ENCODE results near the gene RNF103.
"Not testable (repeated sequence)": the region's sequence is repeated elsewhere in the genome, so short reads cannot be mapped to it uniquely, and the experiment has no call there.

RNF103 gene, protein sequence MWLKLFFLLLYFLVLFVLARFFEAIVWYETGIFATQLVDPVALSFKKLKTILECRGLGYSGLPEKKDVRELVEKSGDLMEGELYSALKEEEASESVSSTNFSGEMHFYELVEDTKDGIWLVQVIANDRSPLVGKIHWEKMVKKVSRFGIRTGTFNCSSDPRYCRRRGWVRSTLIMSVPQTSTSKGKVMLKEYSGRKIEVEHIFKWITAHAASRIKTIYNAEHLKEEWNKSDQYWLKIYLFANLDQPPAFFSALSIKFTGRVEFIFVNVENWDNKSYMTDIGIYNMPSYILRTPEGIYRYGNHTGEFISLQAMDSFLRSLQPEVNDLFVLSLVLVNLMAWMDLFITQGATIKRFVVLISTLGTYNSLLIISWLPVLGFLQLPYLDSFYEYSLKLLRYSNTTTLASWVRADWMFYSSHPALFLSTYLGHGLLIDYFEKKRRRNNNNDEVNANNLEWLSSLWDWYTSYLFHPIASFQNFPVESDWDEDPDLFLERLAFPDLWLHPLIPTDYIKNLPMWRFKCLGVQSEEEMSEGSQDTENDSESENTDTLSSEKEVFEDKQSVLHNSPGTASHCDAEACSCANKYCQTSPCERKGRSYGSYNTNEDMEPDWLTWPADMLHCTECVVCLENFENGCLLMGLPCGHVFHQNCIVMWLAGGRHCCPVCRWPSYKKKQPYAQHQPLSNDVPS

DNA sequence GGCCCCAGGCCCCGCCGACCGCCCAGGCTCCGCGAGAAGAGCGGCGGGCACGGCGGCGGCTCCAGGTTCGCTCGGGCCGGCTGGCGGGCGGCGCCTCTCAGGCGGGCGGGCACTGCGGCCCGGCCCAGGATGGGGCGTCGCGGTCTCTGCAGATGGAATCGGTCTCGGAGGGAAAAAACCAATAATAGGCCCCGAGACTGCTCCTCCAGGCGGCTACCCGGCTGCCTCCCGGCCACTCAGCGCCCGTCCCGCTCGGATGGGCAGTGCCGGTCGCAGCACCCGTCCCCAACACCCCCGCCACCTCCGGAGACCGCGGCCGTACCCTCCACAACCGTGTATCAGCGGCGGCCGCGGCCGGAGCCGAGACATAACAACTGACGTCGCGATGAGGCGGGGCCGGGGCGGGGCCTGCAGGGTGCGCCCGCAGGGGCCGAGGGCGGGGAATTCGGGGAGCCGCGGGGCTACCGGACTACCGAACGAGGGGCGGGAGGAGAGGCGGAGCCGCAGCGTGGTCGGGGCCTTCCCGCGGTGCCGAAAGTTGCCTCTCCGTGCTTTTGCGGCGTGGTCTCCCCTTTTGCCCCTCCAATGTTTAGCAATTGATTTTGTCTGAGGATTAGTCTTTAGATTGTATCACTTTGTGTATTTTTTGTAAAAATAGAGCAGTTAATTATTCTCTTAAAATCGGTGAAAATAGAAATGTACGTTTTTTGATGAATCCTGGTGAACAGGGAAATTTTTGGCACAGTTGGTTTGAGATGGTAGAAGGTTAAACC lies at the start of gene RNF103:
RNF103 (minus strand) TSS at position 372 of the 773 bp plus-strand sequence. CDS start 979 bp downstream, outside the sequence.
- DNase-seq (ENCODE audit: low read depth): peak; percentile 91

DNA sequence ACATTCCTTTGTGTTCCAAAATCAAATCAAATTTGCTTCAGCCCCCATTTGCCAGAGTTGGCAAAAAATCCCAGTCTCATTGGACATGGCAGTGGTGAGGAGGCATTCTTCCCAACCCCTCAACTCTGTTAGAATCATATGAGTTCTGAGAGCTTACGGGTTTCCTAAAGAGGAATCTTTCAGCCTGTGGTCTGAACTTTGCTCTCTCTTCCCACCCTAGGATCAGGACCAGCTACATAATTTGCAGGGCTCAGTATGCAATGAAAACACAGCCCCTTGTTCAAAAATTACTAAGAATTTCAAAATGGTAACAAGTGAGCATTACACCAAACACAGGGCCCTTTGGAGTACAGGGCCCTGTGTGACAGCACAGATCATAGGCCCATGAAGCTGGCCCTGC lies 49.3 kb upstream of the RNF103 start:
- no peak for DNase-seq (ENCODE audit: low read depth)

DNA sequence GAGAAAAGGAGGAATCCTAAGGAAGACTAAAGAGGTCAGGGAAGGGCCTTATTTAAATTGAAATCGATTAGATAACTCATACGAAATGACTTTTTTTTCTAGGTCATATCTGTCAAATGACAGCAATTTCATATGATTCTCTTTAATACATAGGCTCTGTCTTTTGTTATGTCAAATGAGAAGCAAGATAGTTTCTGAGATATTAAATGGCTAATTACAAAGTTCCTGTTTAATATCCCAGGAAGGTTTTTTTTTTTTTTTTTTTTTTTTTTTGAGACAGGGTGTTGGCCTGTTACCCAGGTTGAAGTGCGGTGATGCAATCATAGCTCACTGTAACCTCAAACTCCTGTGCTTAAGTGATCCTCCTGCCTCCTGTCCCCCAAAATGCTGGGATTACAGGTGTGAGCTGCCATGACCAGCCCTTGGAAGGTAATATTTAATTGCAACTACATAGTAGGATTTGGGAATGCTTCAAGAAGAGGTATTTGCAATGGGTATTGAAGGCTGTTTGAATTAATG lies 48.4 kb upstream of the RNF103 start:
- DNase-seq (ENCODE audit: low read depth): no peak

DNA sequence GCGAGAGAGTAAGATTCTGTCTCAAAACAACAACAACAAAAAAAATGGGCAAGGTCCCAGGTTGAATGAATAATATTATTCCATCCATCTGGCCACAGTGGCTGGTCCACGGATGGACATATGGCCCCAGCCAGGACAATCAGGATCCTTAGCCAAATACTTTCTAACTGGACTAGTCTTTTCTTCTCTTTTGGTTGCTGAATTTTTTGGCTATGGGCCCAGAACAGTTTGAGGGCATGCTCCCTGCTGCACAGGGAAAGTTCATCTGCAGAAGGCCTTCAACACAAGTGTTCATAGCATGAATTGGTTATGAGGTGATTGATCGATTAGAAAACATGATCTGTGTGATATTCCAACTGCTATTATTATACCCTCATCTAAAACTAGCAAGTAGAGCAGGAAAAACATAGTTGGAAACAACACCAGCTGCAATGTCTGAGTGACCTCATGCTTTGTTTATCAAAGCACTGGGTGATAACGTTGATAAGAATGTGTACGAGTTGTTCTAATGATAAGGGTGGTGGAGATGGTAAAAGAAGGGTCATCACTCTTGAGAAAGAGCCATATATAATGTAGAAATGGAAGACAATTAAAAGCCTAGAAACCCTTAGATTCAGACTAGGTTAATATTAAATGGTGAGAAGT lies 47.8 kb upstream of the RNF103 start:
- no peak for DNase-seq (ENCODE audit: low read depth)

DNA sequence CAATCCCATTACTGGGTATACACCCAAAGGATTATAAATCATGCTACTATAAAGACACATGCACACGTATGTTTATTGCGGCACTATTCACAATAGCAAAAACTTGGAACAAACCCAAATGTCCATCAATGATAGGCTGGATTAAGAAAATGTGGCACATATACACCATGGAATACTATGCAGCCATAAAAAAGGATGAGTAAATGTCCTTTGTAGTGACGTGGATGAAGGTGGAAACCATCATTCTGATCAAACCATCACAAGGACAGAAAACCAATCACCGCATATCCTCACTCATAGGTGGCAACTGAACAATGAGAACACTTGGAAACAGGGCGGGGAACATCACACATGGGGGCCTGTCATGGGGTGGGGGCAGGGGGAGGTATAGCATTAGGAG lies 45.7 kb upstream of the RNF103 start:
- DNase-seq (ENCODE audit: low read depth): not testable (repeated sequence)

DNA sequence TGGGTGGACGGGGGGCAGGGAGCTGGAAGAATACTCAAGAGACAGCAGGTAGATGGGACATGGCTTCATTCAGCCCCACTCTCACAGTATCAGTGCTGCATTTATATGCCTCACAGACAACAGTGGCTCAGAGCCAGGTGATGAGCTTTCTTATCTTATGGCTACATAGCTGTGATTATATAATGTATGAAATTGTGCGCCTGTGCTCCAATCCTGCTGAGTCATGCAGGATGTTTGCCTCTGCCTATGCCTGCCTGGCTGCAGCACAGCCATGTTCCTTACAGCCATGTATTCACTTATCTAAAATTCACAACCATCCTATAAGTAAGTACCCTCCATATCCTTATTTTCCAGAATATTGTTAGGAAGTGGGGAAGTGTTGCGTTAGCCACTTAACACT lies 37.7 kb upstream of the RNF103 start:
- no peak for DNase-seq (ENCODE audit: low read depth)

DNA sequence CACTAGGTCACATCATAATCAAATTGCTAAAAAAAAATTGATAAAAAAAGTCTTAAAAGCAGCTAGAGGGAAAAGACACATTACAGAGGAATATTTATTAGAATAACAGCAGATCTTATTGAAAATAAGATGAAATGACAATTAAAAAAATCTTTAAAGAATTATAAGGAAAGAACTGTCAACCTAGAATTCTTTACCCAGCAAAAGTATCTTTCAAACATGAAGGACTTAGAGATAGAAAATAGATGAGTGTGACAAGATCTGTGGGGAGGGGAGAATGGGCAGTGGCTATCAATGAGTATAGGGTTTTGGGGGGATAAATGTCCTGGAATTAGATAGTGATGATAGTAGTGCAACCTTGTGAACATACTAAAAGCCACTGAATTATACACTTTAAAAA lies 26.5 kb upstream of the RNF103 start:
- no peak for DNase-seq (ENCODE audit: low read depth)

DNA sequence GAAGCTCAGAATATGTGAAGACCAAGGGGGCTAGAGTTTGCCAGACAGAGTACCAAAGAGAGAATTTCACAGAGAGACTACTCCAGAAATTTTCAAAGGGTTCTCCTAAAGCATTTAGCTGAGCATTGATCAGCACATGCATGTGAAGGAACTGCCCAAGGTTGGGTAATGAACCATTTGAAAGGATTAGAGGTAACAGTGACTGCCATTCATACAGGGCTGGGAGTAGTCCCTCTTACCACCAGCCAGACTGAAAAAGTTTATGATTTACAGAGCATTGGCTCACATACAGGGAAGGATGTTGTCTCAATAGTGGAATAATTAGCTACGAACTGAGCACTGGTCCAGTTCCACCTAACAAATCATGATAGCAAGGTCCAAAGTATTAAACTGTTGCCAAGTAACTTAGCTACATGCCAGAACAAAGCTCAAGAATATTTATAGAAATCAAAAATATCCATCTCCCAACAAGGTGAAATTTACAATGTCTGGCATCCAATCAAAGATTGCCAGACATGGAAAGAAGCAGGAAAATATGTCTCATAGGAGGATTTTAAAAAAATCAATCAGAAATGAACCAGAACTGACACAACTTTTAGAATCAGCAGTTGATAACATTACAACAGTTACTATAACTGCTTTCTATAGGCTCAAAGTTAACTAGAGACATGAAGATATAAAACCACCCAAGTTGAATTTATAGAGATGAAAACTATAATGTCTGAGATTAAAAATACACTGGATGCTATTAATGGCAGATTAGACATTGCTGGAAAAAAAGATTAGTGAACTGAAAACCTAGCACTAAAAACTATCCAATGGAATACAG lies 25.7 kb upstream of the RNF103 start:
- no peak for DNase-seq (ENCODE audit: low read depth)

DNA sequence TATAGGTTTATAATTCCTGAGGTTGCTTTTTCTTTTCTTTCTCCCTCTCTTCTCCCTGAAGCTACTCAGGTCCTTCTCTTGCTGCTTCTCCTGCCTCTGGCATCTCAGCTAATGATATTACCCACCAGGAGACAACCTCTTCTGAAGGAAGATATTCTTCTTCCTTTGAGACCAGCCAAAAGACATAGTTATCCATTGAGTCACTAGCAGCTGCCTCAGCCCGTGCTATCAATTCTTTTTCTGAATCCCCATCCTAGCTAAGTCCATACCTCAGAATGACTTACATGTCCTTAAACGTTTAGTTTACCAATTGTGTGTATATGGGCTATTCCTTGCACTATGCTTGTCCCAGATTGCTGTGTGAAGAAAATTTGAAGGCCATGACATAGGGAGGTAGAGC lies 25.0 kb upstream of the RNF103 start:
- DNase-seq (ENCODE audit: low read depth): no peak

DNA sequence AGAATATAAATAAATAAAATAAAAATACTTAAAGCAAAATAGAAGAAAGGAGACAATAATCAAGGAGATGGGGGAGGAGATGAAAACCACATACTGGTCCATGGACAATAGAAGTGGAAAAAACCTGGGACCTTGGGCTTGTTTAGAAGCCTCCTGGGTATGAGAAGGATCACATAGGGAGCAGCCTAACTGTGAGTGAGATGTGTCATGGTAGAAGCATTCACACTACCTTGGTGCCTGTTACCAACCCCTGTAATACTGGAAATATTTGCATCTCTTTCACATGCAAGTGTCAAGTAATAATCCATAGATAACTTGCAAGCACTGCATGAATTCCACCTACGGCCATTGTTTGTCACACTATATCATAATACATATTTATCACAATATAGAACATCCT lies 23.2 kb upstream of the RNF103 start:
- DNase-seq (ENCODE audit: low read depth): no peak

DNA sequence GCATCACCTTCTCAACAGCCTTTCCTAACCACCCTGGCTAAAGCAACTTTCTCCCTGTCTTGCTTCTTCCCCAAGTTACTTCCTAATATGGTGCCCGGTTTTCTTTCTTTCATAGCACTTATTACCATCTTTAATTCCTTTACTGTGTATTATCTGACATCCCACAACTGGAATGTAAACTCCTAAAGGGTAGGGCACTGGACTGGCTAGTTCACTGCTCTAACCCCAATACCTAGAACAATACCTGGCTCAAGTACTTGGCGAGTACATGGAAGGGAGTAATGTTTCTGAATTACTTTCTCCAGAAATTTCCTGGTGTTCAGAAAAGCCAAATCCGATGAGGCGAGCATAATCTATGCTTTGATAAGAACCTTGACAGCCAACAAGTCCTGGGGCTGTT lies 22.7 kb upstream of the RNF103 start:
- no peak for DNase-seq (ENCODE audit: low read depth)

DNA sequence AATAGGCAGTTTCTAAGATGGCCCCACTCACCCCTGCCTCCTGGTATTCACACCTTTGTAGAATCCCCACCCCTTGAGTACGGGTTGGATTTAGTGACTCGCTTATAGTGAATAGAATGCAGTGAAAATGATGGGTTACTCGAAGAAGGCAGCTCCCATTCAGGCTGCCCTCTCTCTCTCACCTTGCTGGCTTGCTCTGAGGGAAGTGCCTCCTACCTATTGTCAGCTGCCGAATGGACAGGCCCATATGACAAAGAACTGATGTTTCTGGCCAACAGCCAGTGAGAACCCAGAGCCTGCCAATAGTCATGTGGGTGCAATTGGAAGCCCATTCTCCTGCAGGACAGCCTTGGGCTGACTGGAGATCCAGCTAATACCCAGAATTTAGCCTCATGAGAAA lies 22.1 kb upstream of the RNF103 start:
- no peak for DNase-seq (ENCODE audit: low read depth)

DNA sequence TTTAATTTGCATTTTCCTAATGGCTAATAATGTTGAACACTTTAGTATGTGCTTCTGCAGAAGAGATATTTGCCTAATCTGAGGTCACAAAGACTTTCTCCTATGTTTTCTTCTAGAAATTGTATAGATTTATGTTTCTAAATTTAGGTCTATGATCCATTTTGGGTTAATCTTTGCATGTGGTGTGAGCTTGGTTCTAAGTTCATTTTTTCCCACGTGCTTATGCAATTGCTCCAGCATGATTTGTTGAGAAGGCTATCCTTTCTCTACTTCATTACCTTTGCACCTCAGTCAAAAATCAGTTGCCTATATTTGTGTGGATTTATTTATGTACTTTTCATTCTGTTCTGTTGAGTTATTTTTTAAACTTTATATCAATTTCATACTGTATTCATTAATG lies 15.0 kb upstream of the RNF103 start:
- DNase-seq (ENCODE audit: low read depth): no peak

DNA sequence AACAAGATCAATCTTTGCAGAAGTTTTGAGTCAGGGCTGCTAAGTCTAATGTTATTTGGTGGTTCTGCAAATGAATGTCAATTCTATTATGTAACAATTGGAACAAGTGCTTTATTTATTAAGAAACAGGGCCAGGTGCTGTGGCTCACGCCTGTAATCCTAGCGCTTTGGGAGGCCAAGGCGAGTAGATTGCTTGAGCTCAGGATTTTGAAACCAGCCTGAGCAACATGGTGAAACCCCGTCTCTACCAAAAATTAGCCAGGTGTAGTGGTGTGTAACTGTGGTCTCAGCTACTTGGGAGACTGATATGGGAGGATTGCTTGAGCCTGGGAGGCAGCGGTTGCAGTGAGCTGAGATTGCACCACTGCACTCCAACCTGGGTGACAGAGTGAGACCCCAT lies 13.2 kb upstream of the RNF103 start:
- no peak for DNase-seq (ENCODE audit: low read depth)

DNA sequence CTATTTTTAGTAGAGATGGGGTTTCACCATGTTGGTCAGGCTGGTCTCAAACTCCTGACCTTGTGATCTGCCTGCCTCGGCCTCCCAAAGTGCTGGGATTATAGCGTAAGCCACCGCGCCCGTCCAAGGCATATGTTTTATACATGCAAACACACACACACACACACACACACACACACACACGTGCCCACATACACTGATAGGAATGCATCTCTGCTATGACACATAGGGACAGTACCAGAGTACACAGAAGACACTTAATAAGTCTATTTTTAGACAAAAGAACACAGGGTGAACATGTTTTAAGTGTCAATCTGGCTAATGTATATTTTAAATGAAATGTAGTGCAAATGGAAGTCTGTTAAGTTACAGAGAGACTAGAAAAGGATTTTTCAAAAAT lies 10.7 kb upstream of the RNF103 start:
- DNase-seq (ENCODE audit: low read depth): no peak

DNA sequence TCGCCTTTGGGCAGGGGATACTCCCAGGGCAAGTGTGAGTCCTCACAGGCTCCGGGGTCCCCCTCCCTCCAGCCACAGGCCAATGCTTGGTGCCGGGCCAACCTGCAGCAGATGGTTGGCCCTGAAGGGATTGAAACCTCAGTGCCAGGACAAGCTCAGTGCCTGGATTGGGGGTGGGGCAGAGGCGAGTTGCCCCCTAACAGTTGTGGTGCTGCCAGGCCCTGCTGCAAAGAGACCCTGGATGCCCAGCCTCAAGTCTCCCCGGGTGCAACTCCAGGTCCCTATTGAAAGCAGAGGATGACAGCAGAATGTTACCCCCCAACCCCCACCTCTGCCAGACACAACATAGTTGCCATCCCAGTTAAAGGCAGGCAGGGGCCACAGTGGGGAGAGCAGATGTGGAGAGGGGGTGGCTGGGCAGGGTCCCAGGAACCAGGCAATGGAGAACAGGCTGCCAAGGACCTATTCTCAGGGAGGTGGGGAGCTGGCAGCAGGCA lies 9.5 kb upstream of the RNF103 start:
- DNase-seq (ENCODE audit: low read depth): no peak

DNA sequence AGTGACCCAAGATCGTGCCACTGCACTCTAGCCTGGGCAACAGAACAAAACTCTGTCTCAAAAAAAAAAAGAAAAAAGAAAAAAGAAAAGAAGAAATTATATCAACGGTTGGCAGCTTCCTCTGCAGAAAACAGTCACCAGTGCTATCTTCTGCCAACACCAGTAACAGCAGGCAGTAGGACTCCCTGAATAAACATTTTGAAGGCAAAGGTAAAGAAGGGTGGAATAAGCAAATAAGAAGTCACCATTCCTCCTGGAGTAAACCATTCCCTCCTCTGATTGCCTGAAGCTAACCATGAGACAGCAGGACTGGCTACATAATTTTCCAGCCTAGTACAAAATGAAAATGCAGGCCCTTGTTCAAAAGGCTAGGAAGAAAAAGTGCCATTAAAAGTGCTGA lies 9.0 kb upstream of the RNF103 start:
- no peak for DNase-seq (ENCODE audit: low read depth)

DNA sequence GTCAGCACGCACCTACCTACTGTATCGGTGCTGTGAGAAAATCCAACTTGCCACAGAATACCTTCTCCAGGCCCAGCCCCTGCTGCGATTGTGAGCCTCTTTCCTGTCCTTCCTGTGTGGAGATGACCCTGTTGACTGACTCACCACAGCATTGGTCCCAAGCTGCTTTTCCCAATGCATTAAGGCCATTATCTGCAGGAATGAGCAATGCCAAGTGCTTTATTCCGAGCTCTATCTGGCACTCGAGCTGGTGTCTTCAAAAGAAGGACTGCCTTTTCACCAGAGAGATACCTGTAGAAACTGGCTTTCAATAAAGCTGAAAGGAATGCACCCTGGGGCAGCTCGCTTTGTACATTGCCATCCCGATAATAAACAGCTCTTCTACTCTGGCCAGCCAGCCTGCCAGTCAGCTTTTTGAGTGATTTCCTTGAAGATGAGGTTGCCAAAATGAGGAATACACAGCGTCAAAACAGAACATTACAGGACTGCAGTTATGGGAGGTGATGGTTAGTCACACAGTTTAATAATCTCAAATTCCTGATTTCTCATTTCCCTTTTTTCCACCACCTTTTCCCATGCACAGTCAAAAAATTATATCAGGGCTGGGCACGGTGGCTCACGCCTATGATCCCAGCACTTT lies 8.3 kb upstream of the RNF103 start:
- DNase-seq (ENCODE audit: low read depth): no peak

DNA sequence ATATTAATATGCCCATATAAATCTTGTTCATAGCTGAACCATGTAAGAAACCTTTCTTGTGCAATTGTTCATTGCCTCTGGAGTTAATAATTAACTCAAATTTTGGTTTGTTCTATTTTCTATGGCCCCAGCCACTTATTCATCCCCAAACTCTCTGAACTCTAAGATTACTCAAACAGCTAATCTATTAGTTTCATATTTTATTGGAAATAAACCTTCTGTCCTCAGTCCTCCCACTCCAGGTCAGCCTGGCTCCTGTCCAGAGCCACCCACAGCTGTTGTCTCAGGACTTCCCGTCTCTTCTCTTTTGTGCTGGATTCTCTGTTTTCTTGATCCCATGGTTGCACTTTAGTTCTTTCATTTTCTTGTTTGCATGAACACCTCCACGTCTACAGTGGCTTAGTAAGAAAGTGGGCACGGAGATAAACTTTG lies 4.4 kb upstream of the RNF103 start:
- DNase-seq (ENCODE audit: low read depth): no peak

DNA sequence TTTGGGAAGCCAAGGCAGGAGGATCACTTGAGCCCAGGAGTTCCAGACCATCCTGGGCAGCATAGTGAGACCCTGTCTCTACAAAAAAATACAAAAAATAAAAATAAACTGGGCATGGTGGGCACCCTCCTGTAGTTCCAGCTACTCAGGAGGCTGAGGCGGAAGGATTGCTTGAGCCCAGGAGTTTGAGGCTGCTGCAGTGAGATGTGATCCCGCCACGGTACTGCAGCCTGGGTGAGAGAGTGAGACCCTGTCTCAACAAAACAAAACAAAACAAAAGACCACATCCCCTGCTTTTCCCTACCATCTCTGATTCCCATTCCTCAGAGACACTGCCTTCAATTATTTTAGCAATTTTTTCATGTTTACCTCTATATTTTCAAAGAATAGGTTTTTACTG lies 3.9 kb upstream of the RNF103 start:
- DNase-seq (ENCODE audit: low read depth): no peak

DNA sequence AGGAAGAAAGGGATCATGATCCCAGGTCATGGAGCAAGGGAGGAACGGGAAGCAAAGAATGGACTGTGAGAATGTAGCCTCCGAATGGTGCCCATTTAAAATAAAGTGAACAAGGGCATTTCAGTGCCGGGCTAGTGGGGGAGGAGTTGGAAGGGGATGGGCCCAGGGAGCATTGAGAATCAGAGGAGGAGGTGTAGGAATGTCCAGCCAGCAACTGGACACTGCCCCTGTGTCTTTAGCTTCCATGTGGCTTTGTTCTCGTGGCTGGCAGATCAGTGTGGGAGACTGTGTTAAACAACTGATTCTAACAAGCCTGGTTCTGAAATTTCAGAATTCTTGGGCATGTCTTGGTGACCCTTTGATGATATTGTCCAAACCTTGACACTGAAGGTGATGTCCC lies 1.4 kb upstream of the RNF103 start:
- DNase-seq (ENCODE audit: low read depth): no peak

All from activated gamma-delta T cell treated with anti-CD3 and anti-CD28 coated beads, Interleukin-2, amount 50 U/mL, for 16 hours (primary cell).